ENCODE data around the gene LEMD1. TPM values are rescaled to one million over a fixed set of nuclear protein-coding genes. Genes with fewer than 3 reads are reported as not detected.

The LEMD1 gene
- total RNA-seq, 1 experiment from 2014 or later, result 1.5 TPM

DNA sequence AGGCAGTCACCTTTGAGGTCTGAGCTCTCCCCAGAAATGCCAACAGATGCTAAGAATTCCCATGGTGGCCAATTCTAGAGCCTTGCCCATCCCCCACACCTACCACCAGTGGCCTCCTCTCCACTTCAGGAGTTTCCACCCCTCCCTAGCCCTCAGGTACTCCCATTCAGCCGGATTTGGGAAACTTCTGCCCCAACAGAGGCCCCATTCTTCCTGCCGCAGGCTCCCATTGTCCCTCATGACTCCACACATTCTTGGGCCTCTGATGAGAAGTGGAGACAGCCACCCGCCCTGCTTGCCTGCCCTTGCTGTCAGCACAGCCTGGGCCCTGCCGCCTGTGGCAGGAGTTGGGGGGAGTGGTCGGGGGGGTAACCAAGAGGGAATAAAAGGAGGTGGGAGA, 29.3 kb upstream of the LEMD1 start:
- peaks cover 33% of the 10 kb centered on the region for H3K27me3 ChIP-seq
- peaks cover 45% of the 10 kb centered on the region for H3K4me1 ChIP-seq

DNA sequence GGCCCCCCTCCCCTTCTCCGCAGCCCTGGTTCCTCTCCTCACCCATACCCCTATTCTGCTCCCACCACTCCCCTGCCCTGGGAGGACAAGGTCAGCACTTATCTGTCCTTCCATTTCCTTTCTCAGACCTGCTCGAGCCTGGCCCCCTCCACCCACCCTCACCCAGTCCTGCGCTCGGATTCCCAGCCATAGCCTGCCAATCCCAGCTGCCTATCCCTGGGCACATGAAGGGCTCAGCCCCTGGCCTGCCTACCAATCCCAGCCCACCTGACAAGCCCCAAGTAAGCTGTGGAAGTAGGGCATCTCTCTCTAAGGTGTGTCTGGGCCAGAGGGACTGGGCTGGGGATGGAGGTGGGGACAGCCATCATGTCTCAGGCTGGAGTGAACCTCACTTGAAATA, 28.6 kb upstream of the LEMD1 start:
- no peak for DNase-seq
- Histone ChIP-seq H3K9me3 (replicated peaks) (no peaks in the 10 kb centered on the region), H3K4me1 (peaks cover 53% of the 10 kb centered on the region), H3K27me3 (peaks cover 25% of the 10 kb centered on the region), H3K4me3 (peak overlapping the region; percentile 18; the same call in 1 of the 2 replicates), H3K27ac (peak overlapping the region; percentile 14; the same call in 1 of the 2 replicates), H3K36me3 (no peaks in the 10 kb centered on the region)

More for the DNA sequence above, 29.3 kb upstream of the LEMD1 start:
- DNase-seq, result peak in 1 of 2 experiments; percentile 36
- Histone ChIP-seq H3K9me3 (replicated peaks) (no peaks in the 10 kb centered on the region), H3K4me3 (no peak overlapping the region), H3K36me3 (no peaks in the 10 kb centered on the region), H3K27ac (no peak overlapping the region)

DNA sequence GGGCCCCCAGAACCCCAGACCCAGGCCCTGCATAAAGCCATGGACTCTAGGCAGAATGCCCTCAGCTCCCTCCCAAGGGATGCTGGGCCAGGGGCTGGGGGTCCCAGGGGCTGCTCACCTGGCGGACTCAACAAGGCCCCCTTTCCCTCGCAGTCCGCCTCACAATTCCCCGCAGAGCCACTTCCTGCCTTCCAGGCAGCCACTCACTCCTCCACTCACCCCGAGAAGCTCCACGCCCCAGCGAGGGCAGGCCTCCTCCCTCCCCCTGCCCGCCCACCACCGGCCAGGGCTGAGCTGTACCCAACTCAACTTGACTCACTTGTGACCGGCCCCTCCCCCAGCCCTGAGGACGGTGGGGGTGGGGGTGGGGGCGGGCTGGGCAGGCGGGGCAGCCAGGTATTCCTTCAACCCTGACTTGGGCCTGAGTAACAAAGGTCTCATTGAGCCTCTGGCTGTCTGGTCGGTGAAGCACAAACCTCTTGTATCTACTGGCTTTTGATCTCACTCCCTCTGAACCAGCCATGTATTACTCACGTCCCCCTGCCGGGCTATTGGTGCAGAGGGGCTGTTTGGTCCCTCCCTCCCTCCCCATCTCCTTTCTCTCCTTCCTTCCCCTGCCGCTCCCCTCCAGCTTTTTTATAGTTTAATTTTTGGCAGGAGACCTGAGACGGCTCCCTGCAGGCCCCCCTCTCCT, 28.0 kb upstream of the LEMD1 start:
- Histone ChIP-seq H3K9me3 (replicated peaks) (no peaks in the 10 kb centered on the region), H3K27ac (peak overlapping the region; percentile 65), H3K4me3 (peak overlapping the region; percentile 64), H3K4me1 (peaks cover 56% of the 10 kb centered on the region), H3K27me3 (peaks cover 20% of the 10 kb centered on the region), H3K36me3 (no peaks in the 10 kb centered on the region)
- DNase-seq, result peak; percentile 86 to 87

DNA sequence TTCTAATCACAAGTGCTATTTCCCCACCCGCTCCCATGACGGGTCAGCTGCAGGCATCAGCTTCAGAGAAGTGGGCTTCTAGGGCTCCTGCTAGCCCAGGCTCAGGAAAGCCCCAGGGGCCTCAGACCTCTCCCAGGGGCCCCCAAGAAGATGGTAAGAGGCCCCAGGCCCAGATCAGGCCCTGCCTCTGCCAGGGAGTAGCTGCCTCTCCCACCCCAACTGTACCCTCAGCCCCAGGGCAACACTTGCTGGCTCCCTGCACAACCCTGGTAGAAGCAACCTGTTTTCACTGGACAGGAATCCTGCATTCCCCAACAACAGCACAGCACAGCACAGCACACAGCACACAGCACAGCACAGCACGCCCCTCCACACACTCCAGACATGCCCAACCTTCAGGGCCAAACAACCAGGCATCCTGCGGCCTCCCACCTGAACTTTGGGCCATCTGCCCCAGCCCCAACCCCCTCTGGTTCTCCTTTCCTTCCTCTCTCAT, 27.4 kb upstream of the LEMD1 start:
- peaks cover 16% of the 10 kb centered on the region for H3K27me3 ChIP-seq

DNA sequence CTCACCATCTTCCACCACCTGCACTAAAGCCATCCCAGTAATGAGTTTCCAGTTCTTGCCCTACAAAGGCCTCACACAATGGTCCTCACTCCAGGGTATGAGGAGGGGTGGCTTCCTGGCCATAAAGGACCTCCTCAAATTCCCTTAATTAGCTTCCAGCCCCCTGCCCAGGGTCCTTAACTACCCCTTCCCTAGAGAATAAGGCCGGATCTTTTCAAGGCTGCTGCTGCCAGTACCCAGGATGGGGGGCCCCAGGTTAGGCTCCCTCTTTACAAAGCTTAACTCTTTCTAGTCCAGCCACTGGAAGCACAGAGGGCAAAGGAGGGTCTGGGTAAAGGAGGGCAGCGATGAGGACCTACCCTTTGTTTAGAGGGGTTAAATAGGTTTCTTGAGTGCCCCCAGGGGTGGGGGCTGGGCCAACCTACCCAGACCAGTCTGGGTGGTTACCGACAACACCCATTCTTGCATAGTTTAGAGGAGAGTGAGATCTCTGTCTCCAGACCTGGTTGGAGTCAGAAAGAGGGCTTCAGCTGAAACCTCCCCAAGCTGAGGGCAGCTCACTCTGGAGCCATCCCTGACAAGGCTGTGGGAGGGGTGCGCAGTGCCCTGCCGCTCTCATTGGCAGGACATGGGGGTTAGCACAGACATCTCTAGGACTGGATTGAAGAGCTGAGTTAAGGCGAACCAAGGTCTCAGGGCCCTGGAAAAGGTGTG, 26.8 kb upstream of the LEMD1 start:
- Histone ChIP-seq H3K4me3 (peak overlapping the region; percentile 64), H3K36me3 (no peaks in the 10 kb centered on the region), H3K4me1 (peaks cover 66% of the 10 kb centered on the region), H3K9me3 (replicated peaks) (no peaks in the 10 kb centered on the region), H3K27ac (no peak overlapping the region), H3K27me3 (peaks cover 12% of the 10 kb centered on the region; the same call in 1 of the 2 replicates)
- DNase-seq, result no peak

More for the DNA sequence above, 27.4 kb upstream of the LEMD1 start:
- Histone ChIP-seq H3K4me1 (peaks cover 60% of the 10 kb centered on the region), H3K36me3 (no peaks in the 10 kb centered on the region), H3K9me3 (replicated peaks) (no peaks in the 10 kb centered on the region), H3K4me3 (peak overlapping the region; percentile 64), H3K27ac (peak overlapping the region; percentile 65)
- no peak for DNase-seq

DNA sequence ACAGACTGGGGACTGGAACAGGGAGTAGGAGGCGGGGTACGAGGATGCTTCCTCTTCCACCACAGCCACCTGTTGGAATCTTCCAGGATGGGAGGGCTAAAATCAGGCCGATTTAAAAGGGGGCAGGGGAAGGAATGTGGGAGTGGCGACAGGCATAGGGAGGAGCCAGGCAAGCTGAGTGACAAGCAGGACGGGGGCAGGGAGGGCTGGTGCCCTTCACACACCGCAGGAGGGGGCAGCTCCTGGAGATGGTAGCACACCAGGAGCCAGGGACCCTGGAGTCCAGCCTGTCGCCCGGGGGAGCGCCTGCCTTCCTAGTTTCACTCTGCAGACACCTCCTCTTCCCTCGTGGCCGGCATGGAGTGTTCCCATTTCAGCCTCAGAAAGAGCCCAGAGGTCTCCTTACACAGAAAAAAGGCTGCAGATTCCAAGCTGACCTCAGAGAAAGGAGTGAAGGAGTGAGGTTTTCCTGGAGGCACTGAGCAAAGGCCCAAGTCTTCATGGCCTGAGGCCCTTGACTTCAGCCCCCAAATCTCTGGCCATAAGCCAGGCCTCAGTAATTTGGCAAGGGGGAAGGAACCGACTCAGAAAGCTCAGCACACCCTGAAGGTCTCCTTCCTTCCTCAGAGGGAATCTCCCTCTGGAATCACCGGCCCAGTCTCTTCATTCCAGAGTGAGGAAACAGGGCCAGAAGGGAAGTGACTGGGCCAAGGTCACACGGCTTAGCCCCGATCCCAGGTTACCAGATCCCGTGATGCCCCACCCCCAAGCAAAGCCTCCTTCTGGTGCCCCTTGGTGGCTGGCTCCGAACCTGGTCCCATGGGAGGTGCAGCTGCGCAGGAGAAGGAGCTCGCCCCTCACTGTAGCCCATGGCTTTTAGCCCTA, 25.8 kb upstream of the LEMD1 start:
- H3K4me3 ChIP-seq, result no peak overlapping the region
- H3K9me3 ChIP-seq (replicated peaks), result no peaks in the 10 kb centered on the region
- peaks cover 71% of the 10 kb centered on the region for H3K4me1 ChIP-seq
- H3K27ac ChIP-seq, result peak overlapping the region; percentile 11; the same call in 1 of the 2 replicates
- H3K36me3 ChIP-seq, result no peaks in the 10 kb centered on the region
- H3K27me3 ChIP-seq, result peaks cover 8% of the 10 kb centered on the region; the same call in 1 of the 2 replicates
- peak; percentile 66 to 71 for DNase-seq

DNA sequence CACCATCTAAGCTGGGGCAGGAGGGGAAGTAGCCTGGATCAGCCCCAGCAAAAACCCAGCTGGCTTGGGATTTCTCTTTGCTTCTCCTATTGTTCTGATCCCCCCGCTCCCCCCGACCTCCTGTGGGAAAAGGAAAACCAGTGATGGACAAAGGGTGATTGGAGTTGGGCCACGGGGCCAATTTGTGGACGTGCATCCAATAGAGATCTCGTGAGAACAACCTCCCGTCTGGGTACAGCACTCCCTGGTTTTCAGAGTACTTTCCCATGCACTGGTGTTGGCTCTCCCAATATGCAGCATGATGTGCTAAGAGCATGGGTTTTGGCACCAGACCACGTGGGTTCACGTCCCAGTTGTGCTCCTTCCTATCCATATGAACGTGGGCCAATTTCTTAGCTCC, 25.0 kb upstream of the LEMD1 start:
- peak in 1 of 2 experiments; percentile 25 for DNase-seq
- Histone ChIP-seq H3K36me3 (no peaks in the 10 kb centered on the region), H3K9me3 (replicated peaks) (no peaks in the 10 kb centered on the region), H3K27ac (no peak overlapping the region; the same call in 1 of the 2 replicates), H3K4me1 (peaks cover 78% of the 10 kb centered on the region), H3K27me3 (no peaks in the 10 kb centered on the region), H3K4me3 (no peak overlapping the region)

DNA sequence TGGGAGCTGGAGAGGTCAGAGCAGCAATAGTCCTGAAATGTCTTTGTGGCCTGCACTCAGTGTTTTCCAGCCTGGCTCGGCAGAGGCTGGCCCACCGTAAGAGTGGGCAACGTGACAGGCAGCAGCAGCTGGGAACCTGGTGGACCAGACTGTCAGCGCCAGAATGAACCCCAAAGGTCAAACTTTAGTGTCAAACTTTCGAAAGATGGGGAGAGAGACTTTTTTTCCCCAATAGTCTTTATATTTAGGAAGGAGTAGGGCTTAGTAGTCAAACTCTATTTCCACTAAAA, 23.7 kb upstream of the LEMD1 start:
- H3K27me3 ChIP-seq, result no peaks in the 10 kb centered on the region

DNA sequence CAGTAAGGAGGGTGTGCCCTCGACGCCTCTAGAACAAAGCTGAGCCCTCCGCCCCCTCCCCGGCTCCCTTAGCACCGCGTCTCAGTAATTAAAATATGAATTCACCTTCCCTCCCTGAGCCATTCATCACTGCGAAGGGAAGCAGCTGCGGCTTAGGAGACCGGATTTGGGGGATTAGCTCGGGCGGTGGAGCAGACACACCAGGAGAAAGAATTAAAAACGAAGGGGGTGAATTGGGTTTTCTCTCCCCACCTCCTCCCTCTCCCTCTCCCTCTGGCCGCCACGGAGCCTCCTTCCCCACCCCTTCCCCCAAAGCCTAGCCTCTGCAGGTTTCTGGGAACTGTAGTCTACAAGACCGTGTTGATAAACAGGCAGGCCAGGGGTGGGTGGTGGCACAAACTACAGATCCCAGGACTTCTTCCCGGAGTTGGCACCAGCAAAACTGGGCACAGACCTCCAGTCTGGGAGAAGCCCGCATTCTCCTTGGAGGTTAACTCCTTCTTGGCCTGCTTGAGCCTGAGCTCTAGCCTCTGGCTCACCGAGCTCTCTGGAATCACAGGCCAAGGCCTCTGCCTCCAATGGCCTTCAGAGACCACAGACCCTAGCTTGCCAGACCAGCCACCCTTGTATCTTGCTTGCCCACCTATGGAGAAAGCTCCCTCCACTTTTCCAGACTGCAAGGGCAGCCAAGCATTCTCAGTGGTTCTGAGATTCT, 23.2 kb upstream of the LEMD1 start:
- peak; percentile 98 to 99 for DNase-seq
- Histone ChIP-seq H3K27me3 (no peaks in the 10 kb centered on the region), H3K36me3 (no peaks in the 10 kb centered on the region), H3K4me3 (peak overlapping the region; percentile 22), H3K9me3 (replicated peaks) (no peaks in the 10 kb centered on the region), H3K27ac (peak overlapping the region; percentile 99), H3K4me1 (peaks cover 83% of the 10 kb centered on the region)

More for the DNA sequence above, 23.7 kb upstream of the LEMD1 start:
- H3K4me3 ChIP-seq, result peak overlapping the region; percentile 22
- no peaks in the 10 kb centered on the region for H3K36me3 ChIP-seq
- no peaks in the 10 kb centered on the region for H3K9me3 ChIP-seq (replicated peaks)
- DNase-seq, result peak; percentile 94 to 95
- H3K27ac ChIP-seq, result peak overlapping the region; percentile 99
- peaks cover 82% of the 10 kb centered on the region for H3K4me1 ChIP-seq

DNA sequence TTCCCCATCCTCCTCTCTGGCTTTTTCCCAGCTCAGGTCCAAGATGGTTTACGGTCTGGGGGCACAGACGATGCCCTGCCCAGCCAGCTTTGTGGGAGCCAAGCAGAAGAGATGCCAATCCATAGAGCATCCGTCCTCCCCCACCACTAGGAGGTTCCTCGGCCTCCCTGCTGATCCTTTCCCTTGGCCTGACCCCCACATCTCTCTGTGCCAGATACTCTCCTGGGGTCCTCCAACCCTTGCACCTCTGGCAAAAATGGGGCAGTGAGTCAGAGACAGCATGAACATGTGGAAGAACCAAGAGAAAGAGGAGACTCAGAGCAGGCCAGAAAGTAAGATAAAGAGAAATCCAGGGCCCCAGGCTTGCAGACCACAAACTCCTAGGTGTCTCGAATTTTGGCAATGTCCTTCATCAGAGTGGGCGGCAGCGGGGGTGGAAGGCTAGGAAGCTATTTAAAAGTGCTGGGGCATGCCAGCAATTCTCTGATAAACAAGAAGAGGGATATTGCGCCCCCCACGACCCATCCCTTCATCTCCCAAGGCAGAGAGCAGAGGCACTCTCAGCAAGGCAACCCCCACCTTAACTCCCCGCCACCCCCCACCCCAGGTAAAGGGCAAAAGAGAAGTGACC, 22.6 kb upstream of the LEMD1 start:
- Histone ChIP-seq H3K27ac (peak overlapping the region; percentile 99), H3K4me3 (peak overlapping the region; percentile 4), H3K36me3 (no peaks in the 10 kb centered on the region), H3K4me1 (peaks cover 82% of the 10 kb centered on the region), H3K27me3 (no peaks in the 10 kb centered on the region), H3K9me3 (replicated peaks) (no peaks in the 10 kb centered on the region)
- DNase-seq, result peak; percentile 74 to 79

DNA sequence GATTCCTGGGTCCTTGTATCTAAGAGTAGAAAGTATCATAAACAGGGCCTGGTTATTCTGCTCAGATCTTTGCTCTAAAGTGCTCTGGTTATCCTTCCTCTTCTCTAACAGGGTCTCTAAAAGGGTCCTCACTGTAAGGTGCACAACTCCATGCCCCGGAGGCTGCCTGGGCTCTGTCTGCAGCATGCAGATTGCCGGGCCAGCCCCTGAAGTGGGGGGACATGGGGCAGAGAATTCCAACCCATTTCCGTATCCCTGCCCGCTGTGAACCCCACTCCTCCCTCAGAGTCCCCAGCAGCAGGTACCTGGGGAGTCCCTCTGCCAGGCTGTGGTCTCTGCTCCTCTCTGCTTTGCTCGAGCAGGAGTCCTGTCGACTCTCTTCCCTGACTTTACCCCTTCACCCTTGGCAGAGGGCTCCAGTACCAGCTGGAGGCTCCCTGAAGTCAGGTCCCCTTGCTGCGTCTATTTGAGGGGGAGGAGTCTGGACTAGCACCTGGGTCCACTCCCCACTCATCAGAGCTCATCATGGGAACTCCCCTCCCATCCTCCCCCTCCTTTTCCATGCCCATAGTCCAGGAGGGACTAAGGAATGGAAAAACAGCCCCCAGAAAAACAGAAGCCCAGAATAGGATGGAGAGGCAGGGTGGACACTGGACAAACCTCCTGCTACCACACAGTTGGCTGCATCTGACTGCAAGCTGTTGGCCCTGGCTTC, 21.9 kb upstream of the LEMD1 start:
- H3K36me3 ChIP-seq, result no peaks in the 10 kb centered on the region
- no peaks in the 10 kb centered on the region for H3K27me3 ChIP-seq
- no peaks in the 10 kb centered on the region for H3K9me3 ChIP-seq (replicated peaks)
- no peak overlapping the region for H3K4me3 ChIP-seq
- H3K4me1 ChIP-seq, result peaks cover 83% of the 10 kb centered on the region
- H3K27ac ChIP-seq, result peak overlapping the region; percentile 99
- DNase-seq, result no peak

DNA sequence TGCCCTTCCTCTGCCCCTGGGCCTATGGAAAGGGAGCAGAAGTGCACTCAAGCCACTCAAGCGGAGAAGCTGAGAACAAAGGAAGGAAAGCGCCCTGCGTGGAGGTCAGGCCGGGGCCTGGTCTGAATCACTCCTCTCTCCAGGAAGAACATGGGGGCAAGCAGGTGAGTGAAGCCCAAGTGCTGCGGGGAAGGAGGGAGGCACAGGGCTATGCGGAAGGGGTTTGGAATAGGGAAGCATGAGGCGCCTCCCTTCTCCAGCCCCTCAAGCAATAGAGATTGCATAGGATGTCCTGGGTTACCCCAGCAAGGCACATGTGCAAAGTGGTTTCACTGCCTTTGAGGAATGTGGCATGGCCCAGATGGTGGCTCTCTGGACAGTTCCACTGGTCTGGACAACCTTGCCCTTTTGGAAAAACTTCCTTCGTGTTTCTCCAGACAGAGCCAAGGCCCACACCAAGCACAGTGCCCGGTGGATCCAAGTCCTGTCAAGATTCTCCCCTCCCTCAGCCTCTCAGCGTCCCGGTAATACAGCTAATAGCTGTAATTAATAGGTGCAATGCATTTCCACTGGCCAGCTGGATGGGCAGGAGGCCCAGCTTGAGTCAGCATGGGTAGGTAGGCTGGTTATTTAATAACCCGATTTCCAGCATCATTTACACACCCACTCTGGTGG, 20.3 kb upstream of the LEMD1 start:
- peaks cover 85% of the 10 kb centered on the region for H3K4me1 ChIP-seq

DNA sequence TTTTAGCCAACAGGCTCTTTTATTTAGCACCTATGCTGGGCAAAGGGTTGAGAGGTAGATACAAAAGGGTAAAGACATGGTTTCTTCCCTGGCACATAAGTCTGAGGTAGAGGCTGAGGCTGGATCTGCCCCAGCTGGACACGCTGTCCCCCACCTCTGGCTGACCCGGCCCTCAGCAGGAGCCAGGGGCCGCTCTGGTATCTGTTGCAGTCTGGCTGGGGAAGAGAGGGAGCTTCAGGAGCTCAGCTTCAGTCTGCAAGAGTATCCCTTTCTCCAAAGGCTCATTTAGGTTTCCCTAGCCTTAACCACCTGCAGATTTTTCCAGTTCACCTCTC, 19.8 kb upstream of the LEMD1 start:
- Histone ChIP-seq H3K27ac (no peak overlapping the region; the same call in 1 of the 2 replicates), H3K27me3 (no peaks in the 10 kb centered on the region), H3K9me3 (replicated peaks) (no peaks in the 10 kb centered on the region), H3K36me3 (no peaks in the 10 kb centered on the region), H3K4me3 (no peak overlapping the region), H3K4me1 (peaks cover 85% of the 10 kb centered on the region)
- DNase-seq, result no peak

More for the DNA sequence above, 20.3 kb upstream of the LEMD1 start:
- no peak for DNase-seq
- no peaks in the 10 kb centered on the region for H3K27me3 ChIP-seq
- no peak overlapping the region for H3K27ac ChIP-seq
- H3K4me3 ChIP-seq, result no peak overlapping the region
- H3K9me3 ChIP-seq (replicated peaks), result no peaks in the 10 kb centered on the region
- H3K36me3 ChIP-seq, result no peaks in the 10 kb centered on the region

Measured in SJCRH30 (cell line).